HFF-Myc (cell line): ENCODE results near the gene CD79B.
A peak's percentile ranks its signal among the peaks of the same experiment; 100 is the strongest.
"Not testable (repeated sequence)": the region's sequence is repeated elsewhere in the genome, so short reads cannot be mapped to it uniquely, and the experiment has no call there.

Source experiments
- DNase-seq: peaks from one replicate; pipeline ENCODE4 v3.0.0-alpha.2; 2011; ENCODE audit warnings: low read depth; ENCODE audit errors: extremely low read depth
- H3K4me3 ChIP-seq: replicated peaks from 2 replicates; pipeline ENCODE4 v1.5.1; 2011; ENCODE audit warnings: low read depth, mild to moderate bottlenecking, control low read depth, low read length
- CTCF ChIP-seq: IDR thresholded peaks from 2 replicates; pipeline ENCODE4 v1.5.1; 2012; ENCODE audit warnings: mild to moderate bottlenecking, low read depth, low read length, control low read depth; ENCODE audit errors: missing control alignments

The CD79B gene

DNA sequence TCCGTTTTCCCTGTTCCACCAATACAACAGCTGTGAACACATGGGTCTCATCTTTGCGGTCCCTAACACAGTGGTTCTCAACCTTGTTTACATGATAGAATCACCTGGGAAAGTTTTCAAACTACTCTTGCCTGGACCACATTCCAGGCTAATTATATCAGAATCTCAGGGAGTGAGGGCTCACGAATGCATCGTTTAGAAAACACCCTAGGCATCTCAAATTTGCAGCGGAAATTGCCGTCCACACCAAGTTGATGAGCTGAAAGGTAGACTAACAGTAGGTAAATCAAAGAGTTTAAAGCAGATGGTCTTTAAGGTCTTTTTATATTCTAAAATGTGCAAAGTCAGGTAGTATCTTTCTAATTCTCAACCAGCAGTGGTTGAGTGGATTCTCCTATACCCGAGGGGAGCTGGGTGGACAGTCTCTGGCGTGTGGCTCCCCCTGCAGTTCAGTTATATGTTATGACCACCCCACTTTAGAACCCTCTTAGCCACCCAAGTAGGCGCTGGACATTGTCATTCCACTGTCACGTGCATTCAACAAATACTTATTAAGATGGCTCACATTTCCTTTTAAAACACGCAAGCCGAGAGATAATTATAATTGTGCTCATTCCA is 24.9 kb downstream of the CD79B start:
- peak; percentile 27 for TF ChIP-seq CTCF
- not testable (repeated sequence) for H3K4me3 ChIP-seq, DNase-seq

GRCh38 chr17:63904796-63905195 is 27.3 kb downstream of the CD79B start:
- H3K4me3 ChIP-seq, DNase-seq: not testable (repeated sequence)

GRCh38 chr17:63903787-63904201 is 28.3 kb downstream of the CD79B start:
- peak; percentile 22 for TF ChIP-seq CTCF
- not testable (repeated sequence) for DNase-seq, H3K4me3 ChIP-seq

- DNase-seq, H3K4me3 ChIP-seq: not testable (repeated sequence)
Observed at GRCh38 chr17:63901971-63902370, 30.2 kb downstream of the CD79B start.

DNA sequence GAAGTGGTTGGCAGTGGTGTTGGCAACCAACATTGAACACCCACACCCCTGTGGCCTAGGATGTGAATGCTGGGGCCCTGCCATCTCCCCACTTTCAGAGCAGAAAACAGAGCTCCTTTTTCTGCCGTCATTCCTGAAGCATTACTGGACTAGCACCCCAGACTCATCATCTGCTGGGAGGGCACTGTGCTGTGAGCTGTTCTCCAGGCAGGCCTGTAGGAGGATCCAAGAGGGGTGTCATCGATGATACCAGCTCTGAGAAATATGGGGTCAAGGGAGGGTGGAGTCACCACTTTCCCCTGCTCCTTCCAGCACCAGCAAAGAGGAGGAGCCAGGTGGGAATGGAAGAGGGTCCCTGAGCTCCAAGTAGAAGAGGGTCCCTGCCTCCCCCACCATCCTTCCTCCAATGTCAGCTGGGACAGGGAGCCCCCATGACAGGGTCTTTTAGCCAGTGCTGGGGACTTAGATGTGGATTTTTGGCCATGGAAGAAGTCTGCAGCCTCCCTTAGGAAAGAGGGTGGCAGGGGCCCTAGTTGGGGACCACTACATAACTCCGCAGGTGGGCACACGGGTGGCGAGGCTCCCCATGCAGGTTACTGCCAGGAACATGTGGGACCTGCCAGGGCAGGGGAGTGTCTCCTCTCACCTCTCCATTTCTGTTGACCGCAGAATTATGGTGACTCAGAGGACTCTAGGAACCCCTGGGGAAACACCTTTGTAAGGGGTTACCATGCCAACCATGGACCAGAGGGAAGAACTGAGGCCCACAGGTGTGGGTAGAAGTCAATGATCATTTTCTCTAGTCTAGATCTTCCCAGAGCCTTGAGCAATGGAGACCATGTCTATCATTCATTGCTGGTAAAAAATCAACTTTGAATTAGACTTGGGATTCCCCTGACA is 33.0 kb downstream of the CD79B start:
- H3K4me3 ChIP-seq, DNase-seq: not testable (repeated sequence)

DNA sequence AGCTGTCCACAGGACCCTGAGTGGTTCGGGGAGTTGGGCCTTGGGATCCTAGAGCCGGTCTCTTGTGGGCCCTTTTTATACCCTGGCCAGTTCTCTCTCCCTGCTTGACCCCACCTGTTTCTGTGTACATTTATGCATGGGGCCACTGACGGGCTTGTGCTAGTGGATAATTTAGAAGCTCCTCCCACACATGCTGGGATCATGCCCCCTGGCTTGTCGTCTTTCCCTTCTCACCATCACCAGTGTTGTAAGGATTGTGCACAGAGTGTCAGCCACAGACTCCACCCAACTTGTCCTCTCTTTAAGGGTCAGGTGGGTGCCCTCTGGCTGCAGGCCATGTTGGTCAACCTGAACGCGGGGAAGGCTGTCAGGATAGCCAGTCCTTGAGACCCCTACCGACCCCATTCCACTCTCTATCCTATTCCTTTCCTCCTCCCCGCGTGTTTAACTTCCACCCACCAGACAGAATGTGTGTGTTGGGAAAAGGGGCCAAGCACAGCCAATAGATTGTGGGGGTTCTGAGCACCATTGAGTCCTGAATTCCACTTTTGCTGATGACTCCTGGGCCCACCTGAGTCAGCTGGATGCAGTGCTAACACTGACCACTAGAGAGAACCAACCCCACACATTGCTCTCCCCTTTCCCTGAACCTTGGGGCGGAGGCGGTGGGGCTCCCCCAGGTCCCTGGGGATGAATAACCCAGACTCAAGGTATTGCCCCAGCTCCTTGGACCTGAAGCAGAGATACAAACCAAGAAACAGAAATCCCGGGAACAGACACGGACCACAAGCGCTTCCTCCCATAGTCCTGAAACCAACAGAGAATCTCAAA is 35.4 kb downstream of the CD79B start, which contains the start of gene CSH1:
Gene CSH1, minus strand, starts transcription at position 51 of the 831 bp plus-strand sequence. CDS start 63 bp downstream, outside the sequence.
- DNase-seq, H3K4me3 ChIP-seq: not testable (repeated sequence)

DNA sequence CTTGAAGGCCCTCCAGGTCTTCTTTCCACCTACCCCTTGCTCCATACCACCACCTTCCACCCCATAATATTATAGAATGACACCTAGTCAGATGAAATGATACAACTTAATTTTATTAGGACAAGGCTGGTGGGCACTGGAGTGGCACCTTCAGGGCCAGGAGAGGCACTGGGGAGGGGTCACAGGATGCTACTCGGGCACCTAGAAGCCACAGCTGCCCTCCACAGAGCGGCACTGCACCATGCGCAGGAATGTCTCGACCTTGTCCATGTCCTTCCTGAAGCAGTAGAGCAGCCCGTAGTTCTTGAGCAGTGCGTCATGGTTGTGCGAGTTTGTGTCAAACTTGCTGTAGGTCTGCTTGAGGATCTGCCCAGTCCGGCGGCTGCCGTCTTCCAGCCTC is 37.3 kb downstream of the CD79B start:
- DNase-seq, H3K4me3 ChIP-seq: not testable (repeated sequence)

DNA sequence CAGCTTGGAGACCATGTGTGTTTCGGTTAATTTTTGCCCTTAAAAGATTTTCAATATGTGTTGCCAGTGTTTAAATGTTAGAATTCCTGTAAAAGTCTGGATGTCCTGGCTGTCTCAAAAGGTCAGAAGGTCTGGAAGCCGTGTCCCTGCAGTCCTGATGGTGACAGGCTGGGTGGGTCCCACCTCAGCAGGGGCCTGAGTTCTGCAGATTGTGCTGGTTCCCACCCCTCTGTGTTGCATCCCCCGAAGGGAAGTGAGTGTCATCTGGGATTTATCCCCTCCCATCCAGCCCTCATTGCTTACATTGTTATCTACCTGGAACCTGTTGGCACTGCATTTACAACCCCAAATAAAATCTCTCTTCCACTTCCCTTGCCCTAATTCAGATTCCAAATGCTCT is 38.1 kb downstream of the CD79B start:
- DNase-seq, H3K4me3 ChIP-seq: not testable (repeated sequence)

GRCh38 chr17:63892316-63893037 is 39.7 kb downstream of the CD79B start:
- not testable (repeated sequence) for DNase-seq, H3K4me3 ChIP-seq
